Left cardiac atrium (tissue), 4 donors: ENCODE data around the gene VANGL2. TPM values are rescaled to one million over a fixed set of nuclear protein-coding genes. Genes with fewer than 3 reads are reported as not detected.
A peak's percentile ranks its signal among the peaks of the same experiment; 100 is the strongest.

Experiments used
- ATAC-seq, 2 donors: fragments of 200-7000 bp; cut with Tn5 transposase; one replicate each; pipeline ENCODE4 v1.9.1; 2020; ENCODE audit warnings: mild to moderate bottlenecking in 2 of 2, moderate library complexity in 2 of 2
- DNase-seq: peaks from one replicate; pipeline ENCODE4 v3.0.0-alpha.2; 2020
- intact Hi-C, 2 donors: fragments of 100-400 bp; cut with DNase I; formaldehyde crosslinking; loops; one replicate each; pipeline versions ENCODE4 v1.14.1 to v1.15.1; 2022 to 2023
- total RNA-seq, 2 donors: library from RNA; stranded (reverse); fragmentation: NEBNext Ultra II Directional; extraction: Animal tissue kit (Norgen Biotek cat#: 25700); gene quantifications; one replicate each; pipeline ENCODE4 v1.2.1, GENCODE V29; 2021
- donor health status: DM: no; HTN: yes; CAD: no.
- donor health status: DM: no; HTN: yes; CAD: no; lungs with severe emphysema.
- donor health status: DM: yes; HTN: yes; CAD: no.
- donor health status: Dilated cardiomyopathy.

The VANGL2 gene
- total RNA-seq, 2 donors from 2014 or later: 4.1 to 5.1 TPM

- ATAC-seq: peak in 1 of 2 donors; percentile 41
- intact Hi-C loops: no loop called here
- no peak for DNase-seq
Observed at GRCh38 chr1:160437432-160438316, 37.3 kb downstream of the VANGL2 start.

- no peak for ATAC-seq
- DNase-seq: no peak
- intact Hi-C loops: no loop called here
Observed at GRCh38 chr1:160438317-160438918, 38.1 kb downstream of the VANGL2 start.

- intact Hi-C loops: no loop called here
- DNase-seq (no peak), ATAC-seq (no peak)
Observed at GRCh38 chr1:160438935-160439334, 38.6 kb downstream of the VANGL2 start.

- ATAC-seq (no peak), DNase-seq (no peak)
- intact Hi-C loops: no loop called here
Observed at GRCh38 chr1:160439718-160440117, 39.4 kb downstream of the VANGL2 start.

GRCh38 chr1:160446945-160447600, 46.7 kb downstream of the VANGL2 start:
- DNase-seq: no peak
- ATAC-seq: no peak
- intact Hi-C loops: no loop called here

GRCh38 chr1:160449494-160449893, 49.1 kb downstream of the VANGL2 start:
- intact Hi-C loops: no loop called here
- DNase-seq: no peak
- ATAC-seq: no peak

GRCh38 chr1:160451119-160451858, 50.9 kb downstream of the VANGL2 start:
- intact Hi-C loops: no loop called here
- ATAC-seq: no peak
- no peak for DNase-seq

- intact Hi-C loops: no loop called here
- no peak for ATAC-seq
- no peak for DNase-seq
Observed at GRCh38 chr1:160451859-160452232, 51.5 kb downstream of the VANGL2 start.

GRCh38 chr1:160453443-160453842, 53.1 kb downstream of the VANGL2 start:
- DNase-seq: no peak
- no peak for ATAC-seq
- intact Hi-C loops: no loop called here

- no peak for DNase-seq
- ATAC-seq: no peak
- intact Hi-C loops: no loop called here
Observed at GRCh38 chr1:160454371-160455152, 54.2 kb downstream of the VANGL2 start.

- intact Hi-C loops: no loop called here
- DNase-seq (no peak), ATAC-seq (no peak)
Observed at GRCh38 chr1:160455153-160455517, 54.8 kb downstream of the VANGL2 start.

GRCh38 chr1:160459056-160459455, 58.7 kb downstream of the VANGL2 start:
- intact Hi-C loops: no loop called here
- DNase-seq (no peak), ATAC-seq (no peak)

GRCh38 chr1:160459687-160460086, 59.3 kb downstream of the VANGL2 start:
- intact Hi-C loops: no loop called here
- ATAC-seq (no peak), DNase-seq (no peak)

GRCh38 chr1:160460214-160460642, 59.9 kb downstream of the VANGL2 start:
- intact Hi-C loops: no loop called here
- no peak for DNase-seq
- ATAC-seq: no peak

- intact Hi-C loops: no loop called here
- DNase-seq: no peak
- ATAC-seq: no peak
Observed at GRCh38 chr1:160460683-160461287, 60.4 kb downstream of the VANGL2 start.

GRCh38 chr1:160465123-160465522, 64.8 kb downstream of the VANGL2 start:
- no peak for ATAC-seq
- intact Hi-C loops: no loop called here

GRCh38 chr1:160466961-160467360, 66.6 kb downstream of the VANGL2 start:
- intact Hi-C loops: no loop called here
- ATAC-seq: no peak
- DNase-seq: no peak

More at GRCh38 chr1:160465123-160465522, 64.8 kb downstream of the VANGL2 start:
- no peak for DNase-seq

- no peak for DNase-seq
- intact Hi-C loops: no loop called here
- no peak for ATAC-seq
Observed at GRCh38 chr1:160467576-160467975, 67.2 kb downstream of the VANGL2 start.
